ENCODE measurements around the gene PNKP.
A peak's percentile ranks its signal among the peaks of the same experiment; 100 is the strongest.

PNKP gene

GRCh38 chr19:49874503-49875157 lies 7.3 kb upstream of the PNKP start:
- no peak for DNase-seq

- DNase-seq = no peak
These were observed 6.5 kb upstream of the PNKP start for GRCh38 chr19:49873834-49874233.

GRCh38 chr19:49873129-49873521 lies 5.7 kb upstream of the PNKP start:
- no peak for DNase-seq

GRCh38 chr19:49872245-49873128 lies 5.1 kb upstream of the PNKP start:
- no peak for DNase-seq

GRCh38 chr19:49871349-49871985 lies 4.1 kb upstream of the PNKP start:
- no peak for DNase-seq

GRCh38 chr19:49870309-49870901 lies 3.0 kb upstream of the PNKP start:
- DNase-seq = no peak

GRCh38 chr19:49869484-49870308 lies 2.3 kb upstream of the PNKP start:
- peak; percentile 100 for DNase-seq

GRCh38 chr19:49869009-49869483 lies 1.7 kb upstream of the PNKP start:
- DNase-seq = no peak

- no peak for DNase-seq
These were observed 2.5 kb downstream of the PNKP start for GRCh38 chr19:49864890-49865289.

- no peak for DNase-seq
These were observed 3.4 kb downstream of the PNKP start for GRCh38 chr19:49863935-49864320.

GRCh38 chr19:49863254-49863934 lies 4.0 kb downstream of the PNKP start:
- no peak for DNase-seq

- no peak for DNase-seq
These were observed 4.8 kb downstream of the PNKP start for GRCh38 chr19:49862391-49863253.

GRCh38 chr19:49861541-49862378 lies 5.6 kb downstream of the PNKP start:
- DNase-seq = no peak

- DNase-seq = no peak
These were observed 6.3 kb downstream of the PNKP start for GRCh38 chr19:49861107-49861506.

- no peak for DNase-seq
These were observed 6.9 kb downstream of the PNKP start for GRCh38 chr19:49860336-49861102.

GRCh38 chr19:49859682-49860335 lies 7.6 kb downstream of the PNKP start:
- no peak for DNase-seq

GRCh38 chr19:49858088-49858985 lies 9.0 kb downstream of the PNKP start:
- DNase-seq = no peak

GRCh38 chr19:49857838-49858087 lies 9.6 kb downstream of the PNKP start:
- DNase-seq = no peak

All from NCI-H446 treated with DMSO at 0.1 percent for 48 hours (cell line).